Right cardiac atrium (tissue), 5 donors: ENCODE data around the gene KCNG2. TPM values are rescaled to one million over a fixed set of nuclear protein-coding genes. Genes with fewer than 3 reads are reported as not detected.

Experiments
- ATAC-seq, 2 donors: fragments of 200-7000 bp; cut with Tn5 transposase; one replicate each; pipeline versions ENCODE4 v1.8.0 to v1.9.1; 2020; ENCODE audit warnings: moderate library complexity in 2 of 2, mild to moderate bottlenecking in 1 of 2
- DNase-seq, 3 donors: peaks; one replicate each; pipeline ENCODE4 v3.0.0-alpha.2; 2020
- H3K27ac ChIP-seq: one replicate; pipeline ENCODE4 v1.5.1; 2013; ENCODE audit warnings: mild to moderate bottlenecking, low read length, control low read depth, moderate library complexity
- H3K27me3 ChIP-seq: one replicate; pipeline ENCODE4 v1.6.1; 2013; ENCODE audit not compliant: control insufficient read depth, insufficient read depth
- H3K4me1 ChIP-seq: one replicate; pipeline ENCODE4 v1.6.1; 2013; ENCODE audit warnings: low read length; ENCODE audit not compliant: control insufficient read depth, insufficient read depth
- H3K4me3 ChIP-seq: one replicate; pipeline ENCODE4 v1.5.1; 2013; ENCODE audit warnings: low read length, control low read depth
- H3K9me3 ChIP-seq: one replicate; pipeline ENCODE4 v1.6.1; 2013; ENCODE audit warnings: low read length; ENCODE audit not compliant: control insufficient read depth
- WGBS: extraction: QIAGEN DNeasy Blood & Tissue Kit; methylation state at CpG from one replicate; pipeline ENCODE4 v1.1.7; 2013; 5-methylcytosine and 5-hydroxymethylcytosine counted together
- intact Hi-C, 4 donors: fragments of 100-400 bp; cut with DNase I; formaldehyde crosslinking; loops; one replicate each; pipeline versions ENCODE4 v1.11.0 to v1.14.0; 2022 to 2023
- polyA plus RNA-seq: library from polyadenylated mRNA; stranded (reverse); fragments of 200-250 nt; gene quantifications from one replicate; pipeline ENCODE4 v1.2.3, GENCODE V29; 2013
- total RNA-seq, 4 donors: library from RNA; stranded (reverse); fragmentation: NEBNext Ultra II Directional; extraction: Animal tissue kit (Norgen Biotek cat#: 25700); gene quantifications; one replicate each; pipeline ENCODE4 v1.2.1, GENCODE V29; 2021
- donor health status: healthy with polysubstance abuse.
- donor health status: DM: no; HTN: yes; CAD: no.
- donor health status: DM: no; HTN: no; CAD: no.
- donor health status: DM: no; HTN: yes; CAD: no; lungs with severe emphysema.
- donor health status: DM: yes; HTN: yes; CAD: no.

Gene KCNG2
- total and polyA plus RNA-seq, 5 donors, result 0.15 to 0.37 TPM; not detected in 3

- WGBS, result 87% methylated on average over 17 of the region's 17 CpGs
- H3K27me3 ChIP-seq, result no peaks in the 10 kb centered on the region
- DNase-seq (no peak), ATAC-seq (no peak)
- intact Hi-C loops, result no loop called here
- no peaks in the 10 kb centered on the region for H3K9me3 ChIP-seq
- H3K4me3 ChIP-seq, result no peak overlapping the region
- no peaks in the 10 kb centered on the region for H3K4me1 ChIP-seq
- H3K27ac ChIP-seq, result no peak overlapping the region
Observed at GRCh38 chr18:79794846-79795245, 2.9 kb upstream of the KCNG2 start.

- no peaks in the 10 kb centered on the region for H3K9me3 ChIP-seq
- ATAC-seq, result no peak
- no peaks in the 10 kb centered on the region for H3K27me3 ChIP-seq
- no peak overlapping the region for H3K4me3 ChIP-seq
- H3K4me1 ChIP-seq, result no peaks in the 10 kb centered on the region
- no peak overlapping the region for H3K27ac ChIP-seq
- WGBS, result 90% methylated on average over 19 of the region's 19 CpGs
- no peak for DNase-seq
- intact Hi-C loops, result no loop called here
Observed at GRCh38 chr18:79795446-79795845, 2.3 kb upstream of the KCNG2 start.

- Histone ChIP-seq H3K4me3 (no peak overlapping the region), H3K27ac (no peak overlapping the region), H3K4me1 (no peaks in the 10 kb centered on the region), H3K27me3 (no peaks in the 10 kb centered on the region), H3K9me3 (no peaks in the 10 kb centered on the region)
- DNase-seq (no peak), ATAC-seq (no peak)
- WGBS, result 43% methylated on average over 7 of the region's 7 CpGs
- intact Hi-C loops, result no loop called here
Observed at GRCh38 chr18:79796016-79796415, 1.7 kb upstream of the KCNG2 start.

- 27% methylated on average over 21 of the region's 21 CpGs for WGBS
- Histone ChIP-seq H3K4me1 (no peaks in the 10 kb centered on the region), H3K27me3 (no peaks in the 10 kb centered on the region), H3K9me3 (no peaks in the 10 kb centered on the region), H3K4me3 (no peak overlapping the region), H3K27ac (no peak overlapping the region)
- DNase-seq (no peak), ATAC-seq (no peak)
- intact Hi-C loops, result no loop called here
Observed at GRCh38 chr18:79796531-79797405, 970 bp upstream of the KCNG2 start.

- DNase-seq (no peak), ATAC-seq (no peak)
- H3K27me3 ChIP-seq, result no peaks in the 10 kb centered on the region
- H3K4me3 ChIP-seq, result peak overlapping the region; percentile 38
- WGBS, result 2% methylated on average over 78 of the region's 78 CpGs
- no peaks in the 10 kb centered on the region for H3K9me3 ChIP-seq
- H3K27ac ChIP-seq, result no peak overlapping the region
- H3K4me1 ChIP-seq, result no peaks in the 10 kb centered on the region
- intact Hi-C loops, result no loop called here
Observed at GRCh38 chr18:79798346-79798998, 734 bp downstream of the KCNG2 start.

GRCh38 chr18:79798999-79799370 lies 1.2 kb downstream of the KCNG2 start:
- ATAC-seq (no peak), DNase-seq (no peak)
- intact Hi-C loops, result no loop called here
- Histone ChIP-seq H3K4me1 (no peaks in the 10 kb centered on the region), H3K27ac (no peak overlapping the region), H3K4me3 (no peak overlapping the region), H3K9me3 (no peaks in the 10 kb centered on the region), H3K27me3 (no peaks in the 10 kb centered on the region)
- WGBS, result 7% methylated on average over 14 of the region's 14 CpGs

- Histone ChIP-seq H3K27me3 (no peaks in the 10 kb centered on the region), H3K9me3 (no peaks in the 10 kb centered on the region), H3K27ac (no peak overlapping the region), H3K4me1 (no peaks in the 10 kb centered on the region), H3K4me3 (no peak overlapping the region)
- ATAC-seq (no peak), DNase-seq (no peak)
- WGBS, result 68% methylated on average over 30 of the region's 30 CpGs
- intact Hi-C loops, result no loop called here
Observed at GRCh38 chr18:79799619-79800370, 2.1 kb downstream of the KCNG2 start.

- no peak for ATAC-seq
- no peak for DNase-seq
- H3K9me3 ChIP-seq, result no peaks in the 10 kb centered on the region
- 88% methylated on average over 39 of the region's 39 CpGs for WGBS
- no peak overlapping the region for H3K27ac ChIP-seq
- intact Hi-C loops, result no loop called here
- no peaks in the 10 kb centered on the region for H3K27me3 ChIP-seq
- H3K4me1 ChIP-seq, result no peaks in the 10 kb centered on the region
- no peak overlapping the region for H3K4me3 ChIP-seq
Observed at GRCh38 chr18:79800371-79801180, 2.8 kb downstream of the KCNG2 start.

- ATAC-seq, result no peak
- intact Hi-C loops, result no loop called here
- Histone ChIP-seq H3K27ac (no peak overlapping the region), H3K9me3 (no peaks in the 10 kb centered on the region), H3K4me3 (no peak overlapping the region), H3K4me1 (no peaks in the 10 kb centered on the region), H3K27me3 (no peaks in the 10 kb centered on the region)
- 90% methylated on average over 13 of the region's 13 CpGs for WGBS
- DNase-seq, result no peak
Observed at GRCh38 chr18:79801217-79801616, 3.5 kb downstream of the KCNG2 start.

GRCh38 chr18:79801641-79802040 lies 3.9 kb downstream of the KCNG2 start:
- 84% methylated on average over 9 of the region's 9 CpGs for WGBS
- Histone ChIP-seq H3K9me3 (no peaks in the 10 kb centered on the region), H3K4me3 (no peak overlapping the region), H3K4me1 (no peaks in the 10 kb centered on the region), H3K27ac (no peak overlapping the region), H3K27me3 (no peaks in the 10 kb centered on the region)
- no peak for DNase-seq
- intact Hi-C loops, result no loop called here
- ATAC-seq, result no peak
